Spleen (tissue), 11 donors: ENCODE results near the gene POMP. TPM values are rescaled to one million over a fixed set of nuclear protein-coding genes. Genes with fewer than 3 reads are reported as not detected.

Experiments
- DNase-seq: peaks from one replicate; pipeline ENCODE4 v3.0.0-alpha.2; 2020
- H3K27ac ChIP-seq, 8 donors: fragments of 200-600 bp; sonication (generic) in 7 of 8; 1 replicate in 4 of 8; 2 replicates in 4 of 8; pipeline versions ENCODE4 v1.5.0 to v1.8.0; 2016 to 2021; ENCODE audit warnings: inconsistent platforms in 4 of 8, mild to moderate bottlenecking in 4 of 8, moderate library complexity in 1 of 8
- H3K27me3 ChIP-seq, 7 donors: fragments of 200-600 bp; sonication (generic) in 6 of 7; replicated peaks in 1 of 7; 1 replicate in 4 of 7; 2 replicates in 3 of 7; pipeline versions ENCODE4 v1.5.0 to v1.8.0; 2016 to 2021; ENCODE audit warnings: inconsistent platforms in 3 of 7, mild to moderate bottlenecking in 1 of 7
- H3K36me3 ChIP-seq, 6 donors: fragments of 200-600 bp; sonication (generic) in 5 of 6; 1 replicate in 4 of 6; 2 replicates in 2 of 6; pipeline versions ENCODE4 v1.5.0 to v1.8.0; 2016 to 2021; ENCODE audit warnings: inconsistent platforms in 2 of 6
- H3K4me1 ChIP-seq, 6 donors: fragments of 200-600 bp; sonication (generic) in 5 of 6; 1 replicate in 3 of 6; 2 replicates in 3 of 6; pipeline versions ENCODE4 v1.5.0 to v1.8.0; 2016 to 2021; ENCODE audit warnings: inconsistent platforms in 3 of 6
- H3K4me3 ChIP-seq, 8 donors: fragments of 200-600 bp; sonication (generic) in 7 of 8; 1 replicate in 4 of 8; 2 replicates in 4 of 8; pipeline versions ENCODE4 v1.5.0 to v1.8.0; 2016 to 2021; ENCODE audit warnings: inconsistent platforms in 4 of 8, mild to moderate bottlenecking in 4 of 8, moderate library complexity in 2 of 8
- H3K9me3 ChIP-seq, 8 donors: fragments of 200-600 bp; sonication (generic) in 7 of 8; 1 replicate in 4 of 8; 2 replicates in 4 of 8; pipeline versions ENCODE4 v1.5.0 to v1.8.0; 2016 to 2021; ENCODE audit warnings: inconsistent platforms in 4 of 8
- CTCF ChIP-seq, 11 experiments: fragments of 200-600 bp in 7 of 11; fragments of 450-650 bp in 4 of 11; sonication (generic) in 4 of 11; IDR thresholded peaks in 8 of 11; conservative IDR thresholded peaks in 3 of 11; 1 replicate in 7 of 11; 2 replicates in 4 of 11; pipeline versions ENCODE4 v1.4.0 to v1.8.0; 2016 to 2021; ENCODE audit warnings: antibody characterized with exemption in 11 of 11, inconsistent platforms in 4 of 11, mild to moderate bottlenecking in 1 of 11
- POLR2A ChIP-seq, 3 donors: fragments of 450-650 bp; IDR thresholded peaks; one replicate each; pipeline ENCODE4 v1.5.1; 2017; ENCODE audit warnings: antibody characterized with exemption in 3 of 3, mild to moderate bottlenecking in 1 of 3
- POLR2AphosphoS5 ChIP-seq, 3 donors: sonication (generic); formaldehyde crosslinking; IDR thresholded peaks; one replicate each; pipeline ENCODE4 v1.5.1; 2017; ENCODE audit warnings: antibody characterized with exemption in 3 of 3
- WGBS, 5 donors: extraction: QIAGEN DNeasy Blood & Tissue Kit in 3 of 5; methylation state at CpG; one replicate each; pipeline versions ENCODE4 v1.1.5 to v1.1.7; 2013 to 2018; 5-methylcytosine and 5-hydroxymethylcytosine counted together
- intact Hi-C: fragments of 100-400 bp; cut with DNase I; formaldehyde crosslinking; loops from one replicate; pipeline ENCODE4 v1.15.0; 2023; ENCODE audit warnings: low total_unique reads
- polyA plus RNA-seq, 3 donors: library from polyadenylated mRNA; stranded (reverse); fragments of 200-250 nt; gene quantifications; one replicate each; pipeline ENCODE4 v1.2.1, GENCODE V29; 2013
- small RNA-seq, 4 donors: library from RNA; depleted of rRNA; stranded (forward); fragments of <200 nt; gene quantifications; one replicate each; pipeline ENCODE3, GENCODE V24; 2016
- total RNA-seq, 7 donors: library from RNA; depleted of rRNA in 3 of 7; stranded (reverse); fragments of >200 nt in 3 of 7; fragmentation: NEBNext Ultra II Directional in 4 of 7; extraction: Animal tissue kit (Norgen Biotek cat#: 25700) in 4 of 7; gene quantifications; one replicate each; pipeline versions ENCODE4 v1.1.0 to v1.2.1, GENCODE V29; 2016 to 2021
- donor health status: healthy with polysubstance abuse.
- donor health status: DM: no; HTN: no; CAD: no; lungs with moderate emphysema.
- donor health status: DM: no; HTN: no; CAD: no.
- donor health status: Bipolar disorder and iron deficiency.
- donor health status: healthy.
- donor health status: DM: no; HTN: no; CAD: no.
- donor health status: DM: yes; HTN: yes; CAD: no.

POMP gene
- total and polyA plus RNA-seq, 10 donors: 28.8 to 97.5 (median 53.2) TPM

- H3K4me3 ChIP-seq: no peak overlapping the region
- WGBS, 5 donors: 94 to 97% (median 97%) methylated on average over 22 of the region's 22 CpGs
- no peaks in the 10 kb centered on the region for H3K27me3 ChIP-seq
- intact Hi-C loops: no loop called here
- H3K4me1 ChIP-seq: peaks cover 0 to 12% (median 7%) of the 10 kb centered on the region in 6 donors
- H3K9me3 ChIP-seq: no peaks in the 10 kb centered on the region
- peak; percentile 71 for DNase-seq
- H3K36me3 ChIP-seq: no peaks in the 10 kb centered on the region
- TF ChIP-seq CTCF (IDR thresholded peaks at IDR 0.05 in 8 of 11, conservative IDR thresholded peaks at IDR 0.05 in 3 of 11): no peak
- no peak for TF ChIP-seq POLR2A (IDR thresholded peaks at IDR 0.05)
- no peak for TF ChIP-seq POLR2AphosphoS5 (IDR thresholded peaks at IDR 0.05)
- H3K27ac ChIP-seq: no peak overlapping the region
Observed at GRCh38 chr13:28723806-28724205, 64.9 kb downstream of the POMP start.

DNA sequence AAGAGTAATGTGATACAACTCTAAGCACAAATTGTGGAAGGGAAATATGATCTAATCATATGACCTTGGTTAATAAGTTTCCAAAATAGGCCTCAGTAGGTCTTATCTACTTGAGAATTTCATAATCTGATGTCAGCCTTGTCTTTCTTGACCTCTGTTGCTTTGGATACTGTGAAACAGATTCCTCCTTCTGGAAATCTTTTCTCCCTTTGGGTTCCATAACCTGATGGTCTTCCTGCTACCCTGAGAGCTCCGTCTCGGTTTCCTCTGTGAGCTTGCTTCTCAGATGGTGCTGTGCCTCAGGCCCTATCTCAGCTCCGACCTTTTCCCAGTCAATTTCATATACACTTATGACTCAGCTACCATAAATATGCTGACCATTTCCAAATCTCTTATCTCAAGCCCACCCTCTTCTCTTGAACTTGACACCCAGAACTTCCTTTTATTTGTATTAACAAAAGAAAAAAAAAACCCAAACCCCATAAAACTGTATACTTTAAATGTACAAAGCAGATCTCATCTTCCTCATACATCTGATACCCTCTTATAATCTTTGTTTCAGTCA lies 66.2 kb downstream of the POMP start:
- WGBS, 5 donors: 56 to 87% (median 66%) methylated on average over 3 of the region's 3 CpGs
- TF ChIP-seq POLR2AphosphoS5 (IDR thresholded peaks at IDR 0.05): no peak
- intact Hi-C loops: no loop called here

More for the DNA sequence above, 66.2 kb downstream of the POMP start:
- Histone ChIP-seq H3K9me3 (no peaks in the 10 kb centered on the region), H3K4me1 (peaks cover 0 to under 1% (median 0%) of the 10 kb centered on the region in 6 donors), H3K27ac (peak overlapping the region in 3 of 8 donors; percentile 43 to 55 (median 45)), H3K4me3 (no peak overlapping the region), H3K36me3 (no peaks in the 10 kb centered on the region), H3K27me3 (no peaks in the 10 kb centered on the region)
- no peak for DNase-seq

Small RNA genes within 50 kb of the gene (small RNA-seq; reads per million reads assigned to genes)
- gene RF00019 (0 reads per million in 4 donors), gene RNU6-53P (0 reads per million in 4 donors)

Other genes with a start within 250 kb of the POMP start
- 10 to 100 TPM; 48.8 to 70.6 (median 61.1) TPM for gene FLT1, start 164.0 kb upstream of the POMP start, total RNA-seq
- gene FLT1, start 164.0 kb upstream of the POMP start, polyA plus RNA-seq: 1 to 10 TPM; 1.2 to 4.2 (median 3.5) TPM
- 10 to 100 TPM; 15.2 to 41.0 (median 31.0) TPM for gene SLC46A3, start 59.8 kb downstream of the POMP start, total RNA-seq
- gene SLC46A3, start 59.8 kb downstream of the POMP start, polyA plus RNA-seq: 10 to 100 TPM; 10.0 to 15.4 (median 10.5) TPM
- gene MTUS2, start 161.2 kb downstream of the POMP start, total RNA-seq: 1 to 10 TPM in 4 of 7 donors, under 1 TPM in 3; 0.26 to 3.2 (median 1.1) TPM
- under 1 TPM; 0.20 to 0.85 (median 0.22) TPM for gene MTUS2, start 161.2 kb downstream of the POMP start, polyA plus RNA-seq